IPS-18a (cell line): Measurements from ENCODE around the gene SLC27A4.

Experiments
- H3K27ac ChIP-seq: one replicate; pipeline ENCODE4 v1.5.1; 2013; ENCODE audit warnings: low read length
- H3K27me3 ChIP-seq: one replicate; pipeline ENCODE4 v1.6.1; 2013; ENCODE audit warnings: mild to moderate bottlenecking, low read length; ENCODE audit not compliant: control insufficient read depth, insufficient read depth
- H3K36me3 ChIP-seq: one replicate; pipeline ENCODE4 v1.6.1; 2013; ENCODE audit warnings: low read depth, low read length; ENCODE audit not compliant: control insufficient read depth
- H3K4me1 ChIP-seq: one replicate; pipeline ENCODE4 v1.6.1; 2013; ENCODE audit warnings: low read depth, low read length; ENCODE audit not compliant: control insufficient read depth
- H3K4me3 ChIP-seq: one replicate; pipeline ENCODE4 v1.5.1; 2013; ENCODE audit warnings: low read length
- H3K9ac ChIP-seq: one replicate; pipeline ENCODE4 v1.6.1; 2013; ENCODE audit warnings: mild to moderate bottlenecking, low read length, moderate library complexity
- H3K9me3 ChIP-seq: one replicate; pipeline ENCODE4 v1.6.1; 2013; ENCODE audit warnings: low read depth, low read length; ENCODE audit not compliant: control insufficient read depth

SLC27A4 gene

DNA sequence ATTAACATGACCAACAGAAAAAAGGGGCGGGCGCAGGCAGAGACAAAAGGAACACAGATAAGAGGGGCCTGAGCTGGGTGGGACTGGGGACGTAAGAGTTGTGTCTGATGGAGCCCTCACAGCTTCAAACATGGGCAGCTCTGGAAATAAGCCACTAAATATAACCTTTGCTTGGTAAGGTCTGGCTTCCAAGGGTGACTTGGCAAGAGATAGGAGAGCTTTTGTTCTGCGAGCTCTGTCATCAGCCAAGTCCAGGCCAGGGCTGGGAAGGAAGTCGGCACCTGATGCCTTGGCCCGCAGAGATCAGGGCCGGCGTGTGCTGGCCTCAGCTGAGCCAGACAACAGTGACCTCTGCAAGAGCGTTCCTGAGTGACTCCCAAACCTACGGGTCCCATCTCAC lies 29.9 kb upstream of the SLC27A4 start:
- Histone ChIP-seq H3K36me3 (peaks cover 44% of the 10 kb centered on the region), H3K9ac (no peak overlapping the region), H3K27me3 (no peaks in the 10 kb centered on the region), H3K27ac (no peak overlapping the region), H3K4me3 (no peak overlapping the region), H3K9me3 (no peaks in the 10 kb centered on the region), H3K4me1 (no peaks in the 10 kb centered on the region)

DNA sequence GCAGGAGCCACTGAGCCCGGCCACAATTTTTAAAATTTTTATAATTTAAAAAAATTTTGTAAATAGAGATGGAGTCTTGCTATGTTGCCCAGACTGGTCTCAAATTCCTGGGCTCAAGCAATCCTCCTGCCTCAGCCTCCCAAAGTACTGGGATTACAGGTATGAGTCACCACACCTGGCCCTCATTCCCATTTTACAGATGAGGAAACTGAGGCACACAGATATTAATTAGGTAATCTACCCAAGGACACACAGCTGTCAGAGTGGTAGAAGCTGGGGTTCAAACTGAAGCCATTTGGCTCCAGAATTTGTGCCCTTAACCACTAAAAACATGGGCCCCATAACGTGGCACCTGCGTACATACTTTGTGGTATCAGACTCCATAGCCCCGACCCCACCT lies 25.6 kb upstream of the SLC27A4 start:
- H3K4me1 ChIP-seq, result no peaks in the 10 kb centered on the region
- H3K36me3 ChIP-seq, result peaks cover 50% of the 10 kb centered on the region
- H3K27me3 ChIP-seq, result no peaks in the 10 kb centered on the region
- no peak overlapping the region for H3K4me3 ChIP-seq
- H3K9ac ChIP-seq, result no peak overlapping the region
- H3K9me3 ChIP-seq, result no peaks in the 10 kb centered on the region
- no peak overlapping the region for H3K27ac ChIP-seq

DNA sequence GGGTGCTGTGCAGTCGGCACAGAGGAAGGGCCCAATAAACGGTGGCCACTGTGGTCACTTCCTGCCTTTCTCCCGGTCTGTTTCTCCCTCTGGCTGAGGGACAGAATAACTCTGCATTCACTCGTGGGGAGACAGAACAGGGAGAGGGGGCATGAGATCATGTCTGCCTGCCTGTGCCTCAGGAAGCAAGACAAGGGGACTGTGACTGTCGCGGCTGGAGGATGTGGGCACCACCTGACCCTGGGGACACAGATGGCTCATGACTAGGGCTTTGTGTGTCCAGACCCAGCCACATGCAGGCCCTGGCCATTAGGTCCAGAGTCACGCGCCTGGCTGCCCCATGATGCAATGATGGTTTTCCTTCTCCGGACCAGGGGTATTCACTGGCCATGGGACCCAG lies 23.9 kb upstream of the SLC27A4 start:
- no peaks in the 10 kb centered on the region for H3K4me1 ChIP-seq
- peaks cover 36% of the 10 kb centered on the region for H3K36me3 ChIP-seq
- H3K27me3 ChIP-seq, result no peaks in the 10 kb centered on the region
- H3K4me3 ChIP-seq, result no peak overlapping the region
- no peak overlapping the region for H3K9ac ChIP-seq
- no peak overlapping the region for H3K27ac ChIP-seq
- H3K9me3 ChIP-seq, result no peaks in the 10 kb centered on the region

DNA sequence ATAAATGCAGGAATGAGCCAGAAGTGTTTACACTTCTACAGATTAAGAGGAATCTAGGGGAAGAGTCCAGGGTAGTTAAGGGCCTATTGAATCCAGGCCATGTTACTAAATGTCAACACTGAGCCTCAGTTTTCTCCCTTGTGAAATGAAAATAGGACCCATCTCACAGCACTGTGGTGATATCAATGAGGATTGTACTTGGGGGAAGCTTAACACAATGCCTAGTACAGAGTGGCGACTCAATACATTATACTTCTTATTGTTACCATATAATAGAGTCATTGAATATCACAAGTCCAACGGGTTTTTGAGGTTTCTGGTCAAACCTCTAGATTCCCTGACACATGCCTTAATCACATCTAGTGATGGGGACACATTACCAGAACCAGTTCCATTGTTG lies 22.7 kb upstream of the SLC27A4 start:
- Histone ChIP-seq H3K36me3 (peaks cover 35% of the 10 kb centered on the region), H3K4me1 (no peaks in the 10 kb centered on the region)

DNA sequence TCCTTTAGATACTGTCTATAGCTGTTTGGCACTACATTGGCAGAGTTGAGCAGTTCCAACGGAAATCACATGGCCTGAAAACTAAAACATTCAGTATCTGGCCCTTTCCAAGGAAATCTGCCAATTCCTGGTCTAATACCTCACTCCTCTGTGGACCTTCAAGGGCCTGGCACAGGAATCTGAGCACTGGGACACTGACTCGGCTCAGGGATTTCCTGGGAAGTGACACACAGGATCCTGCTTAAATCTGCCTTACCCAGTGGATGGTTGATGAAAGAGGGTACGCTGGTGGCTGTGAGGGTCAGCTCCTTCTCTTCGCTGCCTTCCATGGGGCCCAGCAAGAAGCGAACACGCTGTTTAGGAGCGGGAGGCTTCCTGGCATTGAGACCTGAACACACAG lies 19.0 kb upstream of the SLC27A4 start:
- H3K4me3 ChIP-seq, result peak overlapping the region; percentile 98
- H3K9me3 ChIP-seq, result no peaks in the 10 kb centered on the region
- H3K9ac ChIP-seq, result no peak overlapping the region
- H3K27me3 ChIP-seq, result no peaks in the 10 kb centered on the region
- peaks cover 5% of the 10 kb centered on the region for H3K4me1 ChIP-seq
- peaks cover 22% of the 10 kb centered on the region for H3K36me3 ChIP-seq
- H3K27ac ChIP-seq, result no peak overlapping the region

More for the DNA sequence above, 22.7 kb upstream of the SLC27A4 start:
- Histone ChIP-seq H3K27me3 (no peaks in the 10 kb centered on the region), H3K27ac (no peak overlapping the region), H3K9ac (no peak overlapping the region), H3K9me3 (no peaks in the 10 kb centered on the region), H3K4me3 (no peak overlapping the region)

DNA sequence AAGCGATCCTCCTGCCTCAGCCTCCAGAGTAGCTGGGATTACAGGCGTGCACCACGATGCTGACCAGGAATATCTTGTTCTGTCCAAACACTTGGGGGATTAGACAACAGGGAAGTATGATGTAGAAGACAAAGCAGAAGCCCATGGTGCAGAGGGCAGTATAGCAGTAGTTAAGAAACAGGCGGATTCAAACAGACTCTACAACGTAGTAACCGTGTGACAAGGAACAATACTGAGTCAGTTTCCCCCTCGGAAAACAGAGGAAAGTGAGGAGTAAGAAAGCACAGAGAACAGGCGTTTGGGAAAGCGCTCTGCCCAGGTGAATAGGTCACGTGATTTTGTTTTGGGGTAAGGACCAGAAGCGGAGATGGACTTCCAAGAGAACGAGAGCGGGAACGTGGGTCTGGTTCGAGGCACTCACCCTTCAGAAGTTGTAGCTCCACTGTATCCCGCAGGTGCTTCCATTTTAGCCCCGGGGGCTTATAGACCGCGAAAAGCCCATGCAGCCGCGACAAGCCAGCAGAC lies 18.4 kb upstream of the SLC27A4 start:
- peak overlapping the region; percentile 91 for H3K9ac ChIP-seq
- peak overlapping the region; percentile 91 for H3K27ac ChIP-seq
- H3K36me3 ChIP-seq, result peaks cover 20% of the 10 kb centered on the region
- peak overlapping the region; percentile 98 for H3K4me3 ChIP-seq
- H3K27me3 ChIP-seq, result no peaks in the 10 kb centered on the region
- H3K9me3 ChIP-seq, result no peaks in the 10 kb centered on the region
- peaks cover 5% of the 10 kb centered on the region for H3K4me1 ChIP-seq

DNA sequence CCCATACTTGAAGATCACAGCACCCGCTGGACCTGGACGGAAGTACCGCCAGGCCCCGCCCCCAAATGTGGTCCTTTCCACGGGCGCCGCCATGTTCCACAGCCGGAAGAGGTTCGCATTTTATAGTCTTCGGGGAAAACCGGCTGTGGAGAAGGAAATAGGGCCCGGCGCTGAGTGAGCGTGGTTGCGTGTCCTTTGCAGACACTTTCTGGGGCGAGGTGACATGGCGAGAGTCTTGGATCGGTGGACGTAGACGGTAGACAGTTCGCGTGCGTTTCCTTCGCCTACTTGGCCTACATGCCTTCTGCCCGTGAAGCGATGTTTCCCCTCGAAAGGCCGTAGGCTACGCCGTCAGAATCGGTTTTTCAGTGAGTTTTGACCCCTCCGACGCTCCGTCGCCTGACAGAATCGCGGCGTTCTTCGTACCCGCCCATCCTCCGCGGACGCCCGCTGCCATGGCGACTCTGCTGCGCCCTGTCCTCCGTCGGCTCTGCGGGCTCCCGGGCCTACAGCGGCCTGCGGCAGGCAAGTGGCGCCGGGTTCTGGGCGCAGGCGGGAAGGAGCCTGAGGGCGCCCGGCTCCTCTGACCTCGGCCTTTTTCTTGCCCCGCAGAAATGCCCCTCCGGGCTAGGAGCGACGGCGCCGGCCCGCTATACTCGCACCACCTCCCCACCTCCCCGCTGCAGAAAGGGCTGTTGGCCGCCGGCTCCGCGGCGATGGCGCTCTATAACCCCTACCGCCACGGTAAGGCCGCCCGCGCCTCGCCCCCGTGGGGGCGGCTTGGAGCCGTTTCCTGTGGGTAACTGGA lies 17.7 kb upstream of the SLC27A4 start, which contains the start of the genes COQ4 and TRUB2:
Gene COQ4 (plus strand): TSS at position 436 of the 808 bp plus-strand sequence. CDS start 20 bp downstream, at position 456.
Gene TRUB2 (minus strand): TSS at position 44 of the 808 bp plus-strand sequence. CDS start 39 bp downstream, at position 5.
- Histone ChIP-seq H3K4me3 (peak within 1 kb of the TSS; percentile 98), H3K27me3 (no peaks in the 10 kb centered on the region), H3K9me3 (no peaks in the 10 kb centered on the region), H3K36me3 (peaks cover 14% of the 10 kb centered on the region), H3K27ac (peak within 1 kb of the TSS; percentile 91), H3K4me1 (peaks cover 5% of the 10 kb centered on the region), H3K9ac (peak within 1 kb of the TSS; percentile 91)

DNA sequence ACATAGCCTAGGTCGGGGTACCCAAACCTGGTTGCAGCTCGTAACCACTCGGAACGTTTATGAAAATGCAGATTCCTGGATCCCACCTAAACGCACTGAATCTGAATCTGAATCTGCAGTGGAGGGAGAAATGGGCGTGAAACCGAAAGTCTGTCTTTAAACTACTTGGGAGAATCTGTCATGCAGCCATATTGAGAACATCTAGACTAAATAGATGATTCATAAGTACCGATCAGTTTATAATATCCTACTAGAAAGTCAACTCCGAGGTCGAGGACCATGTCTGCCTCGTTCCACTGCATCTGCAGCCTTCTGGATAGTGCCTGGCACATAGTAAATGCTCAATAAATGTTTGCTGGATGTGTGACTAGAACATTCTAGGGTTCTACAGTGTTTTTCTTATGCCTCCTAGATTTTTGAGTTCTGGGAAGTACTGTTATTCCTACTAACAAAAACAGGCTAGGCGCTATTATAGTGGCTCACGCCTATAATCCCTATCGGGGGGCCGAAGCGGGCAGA lies 17.1 kb upstream of the SLC27A4 start:
- Histone ChIP-seq H3K27ac (no peak overlapping the region), H3K36me3 (peaks cover 12% of the 10 kb centered on the region), H3K27me3 (no peaks in the 10 kb centered on the region), H3K9ac (peak overlapping the region; percentile 91), H3K4me1 (peaks cover 5% of the 10 kb centered on the region), H3K9me3 (no peaks in the 10 kb centered on the region), H3K4me3 (peak overlapping the region; percentile 98)

DNA sequence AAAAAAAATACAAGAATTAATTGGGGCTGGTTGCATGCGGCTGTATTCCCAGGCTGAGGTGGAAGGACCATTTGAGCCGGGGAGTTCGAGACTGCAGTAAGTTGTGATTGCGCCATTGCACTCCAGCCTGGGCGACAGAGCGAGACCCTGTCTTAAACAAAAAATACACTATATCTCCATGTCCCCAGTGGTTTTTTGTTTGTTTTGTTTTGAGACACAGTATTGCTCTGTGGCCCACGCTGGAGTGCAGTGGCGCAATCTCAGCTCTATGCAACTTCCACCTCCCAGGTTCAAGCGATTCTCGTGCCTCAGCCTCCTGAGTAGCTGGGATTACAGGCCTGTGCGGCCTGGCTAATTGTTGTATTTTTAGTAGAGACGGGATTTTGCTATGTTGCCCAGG lies 16.5 kb upstream of the SLC27A4 start:
- H3K4me3 ChIP-seq, result peak overlapping the region; percentile 98
- H3K27ac ChIP-seq, result no peak overlapping the region
- H3K27me3 ChIP-seq, result no peaks in the 10 kb centered on the region
- peaks cover 17% of the 10 kb centered on the region for H3K36me3 ChIP-seq
- no peaks in the 10 kb centered on the region for H3K9me3 ChIP-seq
- H3K4me1 ChIP-seq, result peaks cover 5% of the 10 kb centered on the region
- H3K9ac ChIP-seq, result peak overlapping the region; percentile 91

DNA sequence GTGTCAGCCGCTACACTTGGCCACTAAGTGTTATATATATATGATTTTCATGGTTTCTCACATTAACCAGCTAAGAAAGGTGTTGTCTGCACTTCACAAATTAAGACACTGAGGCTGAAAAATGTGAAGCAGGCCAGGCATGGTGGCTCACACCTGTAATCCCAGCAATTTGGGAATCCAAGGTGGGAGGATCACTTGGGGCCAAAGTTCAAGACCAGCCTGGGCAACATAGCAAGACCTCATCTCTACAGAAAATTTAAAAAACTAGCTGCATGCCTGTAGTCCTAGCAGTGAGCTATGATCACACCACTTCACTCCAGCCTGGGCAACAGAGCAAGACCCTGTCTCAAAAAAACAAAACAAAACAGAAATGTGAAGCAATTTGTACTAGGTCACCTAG lies 15.9 kb upstream of the SLC27A4 start:
- peaks cover 5% of the 10 kb centered on the region for H3K4me1 ChIP-seq
- no peaks in the 10 kb centered on the region for H3K27me3 ChIP-seq
- H3K9ac ChIP-seq, result no peak overlapping the region
- no peak overlapping the region for H3K27ac ChIP-seq
- H3K36me3 ChIP-seq, result peaks cover 18% of the 10 kb centered on the region
- H3K9me3 ChIP-seq, result no peaks in the 10 kb centered on the region
- H3K4me3 ChIP-seq, result no peak overlapping the region

DNA sequence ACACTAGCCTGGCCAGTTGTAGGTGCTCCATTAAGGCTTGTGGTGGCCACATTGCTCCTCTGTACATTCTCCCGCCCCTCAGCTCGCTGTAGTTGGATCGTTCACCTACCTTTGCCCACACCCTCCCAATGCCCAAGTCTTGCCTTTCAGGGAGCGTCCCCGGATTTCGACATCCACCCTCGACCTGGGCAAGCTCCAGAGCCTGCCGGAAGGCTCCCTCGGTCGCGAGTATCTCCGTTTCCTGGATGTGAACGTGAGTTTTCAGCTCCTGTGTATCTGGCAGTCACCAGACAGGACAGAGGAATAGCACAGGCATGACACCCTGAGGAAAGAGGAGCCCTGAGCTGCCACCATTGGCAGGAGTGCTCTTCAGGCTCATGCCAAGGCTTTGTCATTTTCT lies 14.7 kb upstream of the SLC27A4 start:
- Histone ChIP-seq H3K36me3 (peaks cover 18% of the 10 kb centered on the region), H3K9ac (no peak overlapping the region)

More for the DNA sequence above, 14.7 kb upstream of the SLC27A4 start:
- Histone ChIP-seq H3K9me3 (no peaks in the 10 kb centered on the region), H3K4me3 (no peak overlapping the region), H3K27ac (no peak overlapping the region), H3K27me3 (no peaks in the 10 kb centered on the region), H3K4me1 (peaks cover 5% of the 10 kb centered on the region)
